GM12891 (cell line): ENCODE data around the gene SCAMP4.

Source experiments
- DNase-seq: peaks from one replicate; pipeline ENCODE4 v3.0.0; 2011; ENCODE audit warnings: low spot score; ENCODE audit not compliant: insufficient read length
- FAIRE-seq: peaks from 2 replicates; lab custom pipeline; 2011; peaks lifted over from hg19 to GRCh38; lab: Jason Lieb, UNC
- PAX5 ChIP-seq: IDR thresholded peaks from 2 replicates; pipeline ENCODE4 v1.6.1; 2011; ENCODE audit warnings: low read length, moderate library complexity, mild to moderate bottlenecking; ENCODE audit not compliant: insufficient read depth, severe bottlenecking
- POLR2A ChIP-seq: IDR thresholded peaks from 2 replicates; pipeline ENCODE4 v1.6.1; 2011; ENCODE audit warnings: low read depth, low read length, control low read depth
- POLR2AphosphoS5 ChIP-seq: IDR thresholded peaks from 2 replicates; pipeline ENCODE4 v1.6.1; 2011; ENCODE audit warnings: low read depth, low read length, control low read depth
- POU2F2 ChIP-seq: IDR thresholded peaks from 2 replicates; pipeline ENCODE4 v1.6.1; 2011; ENCODE audit warnings: low read depth, mild to moderate bottlenecking, control low read depth, low read length, moderate library complexity
- SPI1 ChIP-seq: IDR thresholded peaks from 2 replicates; pipeline ENCODE4 v1.6.1; 2011; ENCODE audit warnings: low read depth, low read length, control low read depth
- TAF1 ChIP-seq: IDR thresholded peaks from 2 replicates; pipeline ENCODE4 v1.6.1; 2011; ENCODE audit warnings: low read depth, low read length, control low read depth

Gene SCAMP4

DNA sequence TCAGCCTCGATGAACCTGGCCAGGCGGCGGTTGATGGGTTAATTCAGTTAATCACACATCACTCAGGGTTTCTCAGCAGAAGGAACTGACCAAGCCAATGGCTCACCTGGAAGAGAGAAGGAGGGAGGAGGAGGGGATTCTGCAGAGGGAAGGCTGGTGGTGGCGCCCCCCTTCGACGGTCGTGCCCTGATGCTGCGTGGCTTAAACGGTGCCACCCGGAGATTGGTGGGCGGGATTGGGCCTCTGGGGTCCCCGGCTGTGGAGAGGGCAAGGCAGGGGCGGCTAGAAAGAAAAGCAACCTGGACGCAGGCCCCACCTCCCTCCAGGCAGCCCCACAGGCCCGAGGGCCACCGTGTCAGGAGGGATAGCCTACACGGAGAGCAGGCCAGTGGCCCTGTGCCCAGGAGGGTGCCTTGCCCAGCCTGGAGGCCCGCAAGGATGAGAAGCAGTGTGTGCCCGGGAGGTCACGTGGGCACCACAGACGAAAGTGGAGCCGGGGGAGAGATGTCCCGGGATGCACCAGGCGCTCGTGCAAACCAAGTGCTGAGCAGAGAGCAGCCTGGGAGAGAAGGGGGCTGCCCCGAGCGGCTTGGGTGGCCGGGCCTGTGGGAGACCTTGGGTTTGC lies 51.8 kb downstream of the SCAMP4 start:
- TF ChIP-seq TAF1 (no peak), SPI1 (no peak), PAX5 (no peak), POLR2A (no peak), POU2F2 (no peak), POLR2AphosphoS5 (no peak)
- no peak for DNase-seq
- no peak for FAIRE-seq

DNA sequence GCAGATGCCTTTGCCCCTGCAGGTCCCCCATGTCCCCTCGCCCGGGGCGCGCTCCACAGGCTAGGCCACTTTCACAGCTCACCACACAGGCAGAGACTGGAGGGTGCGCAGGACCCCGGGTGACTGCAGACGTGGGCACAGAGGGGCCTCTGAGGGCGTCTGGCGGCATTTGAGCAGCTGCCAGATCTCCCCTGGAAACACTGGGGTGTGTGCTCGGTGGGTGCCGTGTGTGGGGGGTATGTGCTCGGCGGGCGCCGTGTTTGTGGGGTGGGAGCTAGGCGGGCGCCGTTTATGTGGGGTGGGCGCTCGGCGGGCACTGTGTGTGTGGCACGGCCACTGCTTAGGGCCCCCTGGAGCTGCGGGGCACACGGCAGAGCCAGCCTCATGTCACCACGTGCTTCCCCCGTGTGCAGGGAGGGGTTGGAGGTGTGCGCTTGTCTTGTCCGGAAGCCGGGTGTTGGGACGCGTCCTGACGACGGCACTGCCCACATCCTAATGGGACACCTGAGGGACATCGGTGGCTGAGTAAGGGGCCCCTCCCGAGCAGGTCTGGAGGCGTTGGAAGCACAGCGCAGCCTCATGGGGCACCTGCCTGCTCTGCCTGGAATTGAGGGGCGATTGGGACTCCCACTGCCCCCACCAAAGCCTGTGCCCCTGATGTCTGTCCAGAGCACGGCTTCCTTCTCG lies 52.5 kb downstream of the SCAMP4 start:
- DNase-seq (no peak), FAIRE-seq (no peak)
- TF ChIP-seq SPI1, result no peak
- TF ChIP-seq PAX5, result no peak
- no peak for TF ChIP-seq POLR2A

DNA sequence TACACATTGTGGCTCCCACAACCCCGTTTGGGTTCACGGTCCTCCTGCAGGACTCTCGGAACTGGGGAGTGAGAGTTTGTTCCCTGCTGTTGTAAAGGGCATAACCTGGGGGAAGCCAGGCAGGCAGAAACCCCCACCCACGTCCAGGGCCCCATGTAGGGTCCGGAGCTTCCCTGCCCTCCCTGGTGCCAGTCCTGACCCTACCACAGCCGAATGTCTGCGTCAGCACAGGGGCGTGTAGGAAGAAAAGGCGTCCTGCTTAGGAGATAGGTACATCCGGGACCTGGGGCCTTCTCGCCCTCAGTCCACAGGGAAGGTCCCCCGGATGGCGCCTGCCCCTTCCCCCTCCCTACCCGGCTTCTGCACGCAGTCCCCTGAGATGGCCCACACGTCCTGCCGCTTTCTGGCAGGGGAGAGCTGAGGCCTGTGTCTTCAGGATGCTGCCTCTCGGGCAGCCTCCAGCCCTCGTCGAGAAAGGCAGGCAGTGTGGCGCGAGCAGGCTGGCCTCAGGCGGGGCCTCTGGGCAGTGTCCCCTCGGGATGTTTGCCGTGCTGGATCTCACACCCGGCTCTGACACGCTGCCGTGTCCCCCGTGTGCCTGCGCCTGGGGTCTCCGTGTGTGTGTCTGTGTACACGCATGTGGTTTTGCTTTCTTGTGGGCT lies 54.9 kb downstream of the SCAMP4 start:
- no peak for DNase-seq
- TF ChIP-seq SPI1, result no peak
- TF ChIP-seq PAX5, result no peak
- TF ChIP-seq POLR2AphosphoS5, result no peak
- TF ChIP-seq TAF1, result no peak
- TF ChIP-seq POU2F2, result no peak
- no peak for TF ChIP-seq POLR2A
- no peak for FAIRE-seq

DNA sequence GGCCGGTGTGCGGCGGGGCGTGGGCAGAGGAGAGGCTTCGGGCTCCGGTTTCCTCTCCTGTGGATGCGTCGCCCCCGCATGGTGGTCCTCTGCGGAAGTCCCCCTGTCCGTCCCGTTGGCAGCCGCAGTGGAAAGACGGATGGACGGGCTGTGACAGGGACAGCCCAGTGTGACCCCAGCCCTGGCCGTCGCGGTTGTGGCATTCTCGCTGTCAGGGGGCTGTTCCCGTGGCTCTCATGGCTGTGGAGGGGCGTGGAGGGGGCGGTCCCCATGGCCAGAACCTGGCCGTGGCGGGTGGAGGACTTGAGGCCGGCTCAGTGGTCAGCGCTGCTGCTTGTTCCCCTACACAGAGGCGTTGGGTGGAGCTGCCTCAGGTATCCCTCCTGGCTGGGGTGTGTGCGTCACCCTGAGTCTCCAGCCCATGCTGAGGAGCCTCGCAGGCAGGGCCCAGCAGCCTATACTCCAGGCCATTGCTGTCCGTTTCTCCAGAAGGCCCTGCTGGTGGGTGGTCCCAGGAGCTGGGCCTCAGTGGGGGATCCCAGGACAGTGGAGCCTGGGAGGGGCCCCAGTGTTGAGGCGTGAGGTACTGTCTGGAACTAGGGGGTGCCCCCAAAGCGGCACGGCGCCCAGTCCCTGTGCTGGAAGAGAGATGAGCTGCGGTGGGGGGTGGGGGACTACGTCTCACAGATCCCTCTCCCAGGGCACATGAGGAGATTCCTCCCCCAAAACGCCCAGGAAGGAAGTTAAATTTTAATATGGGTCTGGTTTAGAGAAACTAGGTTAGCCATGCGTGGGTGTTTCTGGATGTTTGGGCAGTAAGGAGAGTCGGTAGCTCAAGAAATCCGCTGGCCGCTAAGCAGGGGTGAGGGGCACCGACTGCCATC lies 56.0 kb downstream of the SCAMP4 start:
- FAIRE-seq, result no peak
- no peak for DNase-seq
- TF ChIP-seq POU2F2 (no peak), POLR2AphosphoS5 (no peak), TAF1 (no peak)

DNA sequence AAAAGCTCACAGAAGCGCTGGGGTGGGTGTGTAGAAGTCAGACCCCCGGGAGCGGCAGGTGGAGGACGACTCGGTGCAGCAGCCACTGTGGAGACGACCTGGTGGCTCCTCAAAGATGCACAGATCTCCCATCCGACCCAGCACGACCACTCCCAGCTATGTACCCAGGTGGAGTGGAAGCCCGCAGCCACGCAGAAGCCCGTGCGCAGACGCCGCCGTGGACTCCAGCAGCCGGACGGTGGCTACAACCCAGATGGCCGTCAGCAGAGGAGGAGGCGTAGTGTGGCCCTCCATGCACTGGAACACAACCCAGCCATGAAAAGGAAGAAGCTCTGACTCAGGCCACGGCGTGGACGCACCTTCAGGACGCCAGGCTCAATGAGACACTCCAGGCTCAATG lies 57.5 kb downstream of the SCAMP4 start:
- DNase-seq, result no peak
- TF ChIP-seq POLR2AphosphoS5 (no peak), POU2F2 (no peak), PAX5 (no peak), SPI1 (no peak), TAF1 (no peak)
- FAIRE-seq, result no peak

DNA sequence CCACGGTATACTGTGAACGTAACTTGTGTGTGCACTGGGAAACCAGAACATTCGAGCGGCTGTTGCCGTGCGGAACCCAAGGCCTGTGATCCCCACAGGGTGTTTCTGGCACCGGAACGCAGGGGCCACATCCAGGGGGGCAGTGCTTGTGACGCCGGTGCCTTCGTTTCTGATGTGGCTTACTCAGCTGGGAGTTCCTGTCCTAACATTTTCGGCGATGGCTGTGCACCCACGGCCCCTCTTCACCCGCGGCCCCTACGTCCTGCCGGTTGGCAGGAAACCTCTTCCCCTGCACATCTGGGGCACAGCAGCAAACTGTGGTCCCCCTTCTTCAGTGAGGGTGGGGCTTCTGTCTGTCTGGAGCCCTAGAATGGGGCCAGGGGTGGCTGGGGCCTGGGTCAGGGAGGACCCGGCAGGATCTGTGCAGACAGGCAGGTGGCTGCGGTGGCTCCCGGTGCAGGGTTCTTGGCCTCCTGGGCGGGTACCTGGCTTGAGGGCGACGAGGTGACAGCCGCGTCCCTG lies 61.9 kb downstream of the SCAMP4 start:
- FAIRE-seq, result peak; percentile 28
- no peak for DNase-seq
- no peak for TF ChIP-seq POU2F2
- no peak for TF ChIP-seq PAX5
- TF ChIP-seq POLR2A, result no peak
- no peak for TF ChIP-seq TAF1
- TF ChIP-seq SPI1, result no peak
- no peak for TF ChIP-seq POLR2AphosphoS5

DNA sequence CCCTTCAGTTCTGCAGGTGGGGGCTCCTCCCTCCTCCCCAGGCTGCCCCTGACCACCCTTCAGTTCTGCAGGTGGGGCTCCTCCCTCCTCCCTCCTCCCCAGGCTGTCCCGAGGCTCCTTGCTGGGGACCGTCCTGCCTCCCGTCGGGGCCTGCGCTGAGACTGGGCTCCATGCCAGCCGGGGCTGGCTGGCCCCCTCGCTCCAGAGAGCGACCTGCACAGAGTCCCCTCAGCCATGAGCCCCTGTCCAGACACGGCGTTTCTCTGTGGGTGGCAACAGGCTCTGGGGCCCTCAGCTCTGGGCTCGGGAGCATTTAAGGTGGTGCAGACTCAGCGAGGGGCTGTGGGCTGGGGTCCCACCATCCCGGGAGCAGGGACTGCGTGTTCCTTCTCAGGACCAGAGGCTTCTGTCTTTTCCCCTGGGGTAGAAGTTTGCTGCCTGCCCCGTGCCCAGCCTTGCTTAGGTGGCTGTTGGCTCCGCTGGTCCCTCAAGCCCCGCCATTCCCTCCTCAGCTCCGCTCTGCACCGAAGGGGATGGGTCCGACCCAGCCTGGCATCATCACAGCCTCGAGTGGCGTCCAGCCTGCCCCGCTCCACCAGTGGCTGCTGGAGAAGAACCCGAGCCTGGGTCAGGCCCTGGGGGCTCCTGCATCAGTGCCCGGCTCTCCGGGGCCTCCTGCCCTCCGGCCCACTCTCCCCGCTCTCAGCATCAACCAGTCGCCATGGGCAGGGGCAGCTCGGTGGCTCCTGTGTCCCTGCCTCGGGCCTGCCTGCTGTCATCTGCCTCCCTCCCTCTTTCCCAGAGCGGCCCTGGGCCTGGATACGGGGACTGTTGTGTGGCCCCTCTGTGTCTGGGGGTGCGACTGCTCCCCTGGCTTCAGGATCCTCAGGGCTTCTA lies 63.3 kb downstream of the SCAMP4 start:
- FAIRE-seq (no peak), DNase-seq (no peak)
- TF ChIP-seq POU2F2, result no peak
- no peak for TF ChIP-seq POLR2A

DNA sequence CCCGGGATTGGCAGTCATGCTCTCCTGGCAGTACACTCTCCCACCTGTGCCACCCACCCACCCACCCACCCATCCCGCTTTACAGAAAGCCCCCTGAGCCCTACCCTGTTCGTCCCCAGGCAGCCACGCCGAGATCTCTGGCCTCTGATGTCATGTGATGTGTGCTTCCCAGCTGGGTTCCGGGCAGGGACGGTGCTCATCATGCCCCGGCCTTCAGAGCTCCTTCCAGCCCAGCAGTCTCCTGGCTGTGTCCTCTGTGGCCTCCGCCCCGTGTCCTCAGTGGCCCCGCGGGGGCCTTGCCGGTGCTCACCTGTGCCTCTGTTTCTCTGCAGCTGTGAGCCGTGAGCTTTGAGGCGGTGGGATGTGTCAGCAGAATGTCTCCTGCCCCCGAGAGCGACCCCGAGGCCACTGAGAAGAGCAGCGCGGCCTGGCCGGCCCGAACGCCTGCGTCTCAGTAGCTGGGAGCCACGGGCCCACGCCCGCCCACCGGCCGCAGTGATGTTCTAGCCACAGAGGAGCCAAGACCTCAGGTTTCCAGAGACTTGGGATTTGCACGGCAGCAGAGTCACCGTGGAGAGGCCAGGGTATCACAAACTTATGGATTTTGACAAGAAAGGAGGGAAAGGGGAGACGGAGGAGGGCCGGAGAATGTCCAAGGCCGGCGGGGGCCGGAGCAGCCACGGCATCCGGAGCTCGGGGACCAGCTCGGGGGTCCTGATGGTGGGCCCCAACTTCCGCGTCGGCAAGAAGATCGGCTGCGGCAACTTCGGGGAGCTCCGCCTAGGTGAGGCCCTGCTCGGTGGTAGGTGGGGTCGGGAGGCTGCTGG lies 64.2 kb downstream of the SCAMP4 start:
- DNase-seq, result no peak
- TF ChIP-seq TAF1, result no peak
- FAIRE-seq, result no peak
